Fibroblast of skin of abdomen (primary cell): ENCODE data around the gene CTXND2.
"Not testable (repeated sequence)": the region's sequence is repeated elsewhere in the genome, so short reads cannot be mapped to it uniquely, and the experiment has no call there.

Experiments used
- DNase-seq: peaks from one replicate; pipeline ENCODE4 v3.0.0-alpha.2; 2013

The CTXND2 gene

DNA sequence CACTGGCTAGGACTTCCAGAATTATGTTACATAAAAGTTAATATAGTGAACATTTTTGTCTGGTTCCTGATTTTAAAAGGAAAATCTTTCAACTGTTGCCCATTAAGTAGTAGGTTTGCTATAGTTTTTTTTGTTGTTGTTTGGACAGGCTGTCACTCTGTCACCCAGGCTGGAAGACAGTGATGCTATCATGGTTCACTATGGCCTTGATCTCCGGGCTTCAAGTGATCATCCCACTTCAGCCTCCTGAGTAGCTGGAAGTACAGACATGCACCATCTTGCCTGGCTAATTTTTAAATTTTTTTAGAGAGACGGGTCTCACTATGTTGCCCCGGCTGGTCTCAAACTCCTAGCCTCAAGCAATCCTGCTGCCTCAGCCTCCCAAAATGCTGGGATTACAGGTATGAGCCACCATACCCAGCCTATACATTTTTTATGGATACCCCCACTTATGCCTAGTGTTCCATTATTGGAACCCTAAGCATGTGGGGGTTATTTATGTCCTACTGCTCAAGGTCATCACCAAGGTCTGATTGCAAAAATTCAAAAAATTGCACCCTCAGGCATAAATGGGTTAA lies 6.5 kb downstream of the CTXND2 start:
- DNase-seq: no peak

DNA sequence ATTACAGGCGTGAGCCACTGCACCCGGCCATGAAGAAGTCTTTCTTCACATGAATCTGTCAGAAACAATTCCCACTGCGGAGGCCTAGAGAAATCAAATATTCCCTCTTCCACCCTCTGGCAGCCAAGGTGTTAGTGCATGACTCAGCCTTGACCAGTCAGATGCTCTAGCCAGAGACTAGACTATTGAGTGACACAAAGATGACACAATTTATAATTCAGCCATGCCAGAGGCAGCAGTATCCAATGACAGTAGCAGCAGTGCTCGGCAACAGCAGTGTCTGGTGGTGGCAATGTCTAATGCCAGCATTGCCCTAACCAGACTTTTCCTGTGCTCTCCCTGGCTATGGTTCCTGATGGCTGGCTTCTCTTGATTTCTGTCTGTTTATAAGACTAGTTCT lies 8.7 kb downstream of the CTXND2 start:
- DNase-seq: peak; percentile 16

DNA sequence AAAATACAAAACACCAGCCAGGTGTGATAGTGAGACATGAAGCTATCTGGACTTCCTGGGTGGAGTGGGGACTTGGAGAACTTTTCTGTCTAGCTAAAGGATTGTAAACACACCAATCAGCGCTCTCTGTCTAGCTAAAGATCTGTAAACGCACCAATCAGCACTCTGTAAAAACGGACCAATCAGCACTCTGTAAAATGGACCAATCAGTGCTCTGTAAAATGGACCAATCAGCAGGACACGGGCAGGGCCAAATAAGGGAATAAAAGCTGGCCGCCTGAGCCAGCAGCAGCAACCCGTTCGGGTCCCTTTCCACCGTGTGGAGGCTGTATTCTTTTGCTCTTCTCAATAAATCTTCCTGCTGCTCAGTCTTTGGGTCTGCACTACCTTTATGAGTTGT lies 12.9 kb downstream of the CTXND2 start:
- not testable (repeated sequence) for DNase-seq

DNA sequence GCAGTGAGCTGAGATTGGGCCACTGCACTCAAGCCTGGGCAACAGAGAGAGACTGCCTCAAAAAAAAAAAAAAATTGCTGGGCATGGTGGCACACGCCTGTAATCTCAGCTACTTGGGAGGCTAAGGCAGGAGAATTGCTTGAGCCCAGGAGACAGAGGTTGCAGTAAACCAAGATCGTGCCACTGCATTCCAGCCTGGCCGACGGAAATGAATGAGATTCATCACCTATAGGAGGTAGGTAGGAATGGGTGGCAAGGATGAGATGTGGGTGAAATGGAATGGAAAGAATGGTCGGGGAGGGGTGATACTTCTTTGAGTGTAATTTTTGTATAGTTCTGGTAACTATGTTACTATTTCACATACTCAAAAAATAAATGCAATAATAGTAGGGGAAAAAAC lies 15.4 kb downstream of the CTXND2 start:
- DNase-seq: no peak

DNA sequence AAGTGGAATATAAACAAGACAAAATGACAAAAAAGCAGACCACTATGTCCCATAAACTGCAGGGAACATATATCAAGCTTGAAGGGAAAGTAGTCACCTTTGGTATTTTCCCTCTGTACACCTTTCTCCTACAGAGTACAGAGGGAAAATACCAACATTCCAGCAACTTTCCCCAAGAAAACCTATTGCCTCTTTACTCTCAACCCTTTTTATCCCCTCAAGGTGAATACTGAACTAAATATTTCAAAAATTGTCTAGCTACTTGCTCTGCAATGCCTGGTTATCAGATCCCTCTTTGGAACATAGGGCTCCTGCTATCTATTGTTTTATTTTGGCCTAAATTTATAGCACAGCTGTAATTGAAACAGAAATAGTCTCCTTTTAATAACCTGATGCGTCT lies 15.8 kb downstream of the CTXND2 start:
- DNase-seq: no peak

DNA sequence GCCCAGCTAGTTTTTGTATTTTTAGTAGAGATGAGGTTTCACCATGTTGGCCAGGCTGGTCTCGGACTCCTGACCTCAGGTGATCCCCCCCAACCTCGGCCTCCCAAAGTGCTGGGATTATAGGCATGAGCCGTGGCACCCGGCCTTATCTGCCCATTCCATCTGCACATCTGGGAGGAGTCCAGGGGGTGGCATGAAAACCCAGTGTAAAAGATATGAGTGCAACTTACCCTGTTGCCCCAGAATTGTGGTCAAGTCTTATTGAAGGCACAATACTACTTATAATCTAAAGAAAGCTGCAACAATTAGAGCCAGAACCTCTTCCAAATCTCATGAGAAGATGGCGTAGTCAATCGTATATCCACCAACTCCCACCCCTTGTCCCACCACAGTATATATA lies 18.4 kb downstream of the CTXND2 start:
- DNase-seq: no peak

DNA sequence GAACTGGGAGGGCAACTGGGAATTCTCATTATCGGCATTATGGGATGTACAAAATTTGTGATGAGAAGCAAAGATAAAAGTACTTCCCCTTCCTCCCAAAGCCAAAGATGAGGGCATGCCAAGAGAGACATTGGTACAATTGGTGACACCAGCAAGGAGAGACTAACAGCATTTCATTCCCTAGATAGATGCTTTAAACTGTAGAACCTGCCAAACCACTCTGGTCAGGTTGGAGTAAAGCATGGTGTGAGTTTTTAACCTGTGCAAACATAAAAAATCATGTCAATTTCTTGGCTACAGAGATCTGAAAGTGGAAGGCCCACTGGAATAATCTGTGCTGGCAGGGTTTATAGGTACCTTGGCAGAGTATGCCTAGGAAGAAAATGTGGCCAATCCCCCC lies 19.4 kb downstream of the CTXND2 start:
- DNase-seq: no peak

DNA sequence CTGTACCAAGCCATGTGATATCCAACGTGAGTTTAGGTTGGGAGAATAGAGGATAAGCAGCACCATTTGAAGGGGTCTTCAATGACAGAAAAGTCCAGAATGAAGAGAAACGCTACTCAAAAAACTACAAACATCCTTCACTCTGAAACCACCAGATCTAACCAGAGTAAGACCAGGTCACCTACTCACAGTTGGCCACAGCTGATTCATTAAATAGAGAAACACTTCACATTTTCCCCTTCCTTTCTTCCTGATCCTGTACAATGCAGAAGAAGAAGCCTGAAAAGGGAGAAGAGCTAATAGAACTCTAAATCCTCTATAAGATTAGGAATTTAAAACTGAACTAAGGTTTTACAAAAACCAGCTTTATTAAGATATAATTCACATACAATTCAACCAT lies 19.9 kb downstream of the CTXND2 start:
- no peak for DNase-seq

DNA sequence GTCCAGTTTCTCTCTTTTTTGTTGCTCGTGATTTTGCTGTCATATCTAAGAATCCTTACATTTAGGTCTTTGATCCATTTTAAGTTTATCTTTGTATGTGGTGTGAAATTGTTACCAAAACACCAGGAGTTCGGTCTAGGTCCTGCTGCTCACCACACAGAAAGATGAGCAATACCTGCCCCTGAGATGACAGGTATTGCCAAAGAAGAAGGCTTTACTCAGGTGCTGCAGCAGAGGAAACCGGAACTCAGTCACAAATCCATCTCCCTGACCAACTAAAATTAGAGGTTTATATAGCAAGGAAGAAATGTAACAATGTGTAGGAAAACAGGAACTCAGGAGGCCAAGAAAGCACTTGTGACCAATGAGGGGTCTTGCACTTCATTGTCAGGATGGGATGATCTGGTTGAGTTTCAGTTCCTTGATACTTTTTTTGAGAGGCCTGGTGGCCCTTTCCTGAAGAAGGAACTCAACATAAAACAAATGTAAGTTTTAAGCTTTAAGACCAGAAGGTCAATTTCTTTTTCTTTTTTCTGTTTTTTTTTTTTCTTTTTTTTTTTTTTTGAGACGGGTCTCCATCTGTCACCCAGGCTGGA lies 22.7 kb downstream of the CTXND2 start:
- DNase-seq: no peak

DNA sequence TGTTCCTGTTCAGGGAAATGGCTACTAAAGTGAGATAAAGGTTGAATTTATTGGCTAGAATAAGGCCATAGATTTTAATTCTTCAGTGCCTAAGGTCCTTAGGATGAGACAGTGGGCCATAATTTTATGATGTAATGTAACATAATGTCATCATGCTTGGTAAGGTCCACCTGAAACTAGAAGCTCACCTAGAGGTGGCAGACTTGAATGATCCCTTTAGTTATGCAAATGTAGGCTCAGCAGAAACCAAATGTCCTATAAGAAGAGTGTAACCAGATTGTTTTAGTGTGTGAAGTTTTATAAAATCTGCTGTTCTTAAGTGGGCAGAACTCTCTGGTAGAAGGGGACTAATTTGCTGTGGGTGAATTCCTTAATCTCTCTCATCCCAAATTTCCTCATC lies 25.7 kb downstream of the CTXND2 start:
- DNase-seq: no peak

DNA sequence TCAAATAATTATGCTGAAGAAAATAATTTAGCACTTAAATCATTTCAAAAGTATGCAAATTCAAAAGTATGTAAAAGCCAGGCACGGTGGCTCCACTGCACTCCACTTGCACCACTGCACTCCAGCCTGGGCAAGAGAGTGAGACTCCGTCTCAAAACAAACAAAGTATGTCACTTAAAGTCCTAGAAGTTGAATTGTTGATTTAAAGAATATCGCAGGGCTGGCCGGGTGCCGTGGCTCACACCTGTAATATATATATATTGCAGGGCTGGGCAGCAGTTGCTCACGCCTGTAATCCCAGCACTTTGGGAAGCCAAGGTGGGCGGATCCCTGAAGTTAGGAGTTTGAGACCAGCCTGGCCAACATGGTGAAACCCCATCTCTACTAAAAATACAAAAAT lies 30.5 kb downstream of the CTXND2 start:
- DNase-seq: no peak

DNA sequence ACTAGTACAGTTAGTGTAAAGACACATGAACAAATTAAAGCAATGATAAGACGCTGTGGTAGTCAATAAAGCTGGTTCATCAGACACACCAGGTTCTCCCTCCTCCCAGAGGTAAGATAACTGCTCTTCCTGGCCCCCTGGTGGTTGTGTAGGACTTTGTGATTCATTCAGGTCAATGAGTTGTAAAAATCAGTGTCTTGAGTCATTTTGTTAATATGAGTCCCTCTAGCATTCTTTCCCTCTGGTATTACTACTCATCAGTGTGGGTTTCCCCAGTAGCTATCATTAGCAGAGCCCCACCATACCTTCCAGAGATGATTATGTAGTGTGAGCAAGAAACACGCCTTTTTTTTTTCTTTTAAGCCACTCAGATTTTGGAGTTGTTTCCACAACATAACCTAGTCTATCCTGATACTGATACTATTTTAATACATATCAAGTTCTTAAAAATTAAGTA lies 35.6 kb downstream of the CTXND2 start:
- DNase-seq: peak; percentile 92

DNA sequence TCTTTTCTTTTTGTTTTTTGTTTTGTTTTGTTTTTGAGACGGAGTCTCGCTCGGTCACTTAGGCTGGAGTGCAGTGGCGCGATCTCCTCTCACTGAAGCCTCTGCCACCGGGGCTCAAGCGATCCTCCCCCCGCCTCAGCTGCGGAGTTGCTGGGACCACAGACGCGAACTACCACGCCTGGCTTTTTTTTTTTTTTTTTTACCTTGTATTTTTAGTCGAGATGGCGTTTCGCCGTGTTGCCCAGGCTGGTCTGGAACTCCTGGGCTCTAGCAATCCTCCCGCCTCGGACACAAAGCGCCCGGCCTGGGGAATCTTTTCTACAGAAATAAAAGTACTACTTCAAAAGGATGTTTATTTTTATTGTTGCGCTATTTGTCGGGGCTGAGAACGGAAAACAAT lies 38.1 kb downstream of the CTXND2 start:
- no peak for DNase-seq

DNA sequence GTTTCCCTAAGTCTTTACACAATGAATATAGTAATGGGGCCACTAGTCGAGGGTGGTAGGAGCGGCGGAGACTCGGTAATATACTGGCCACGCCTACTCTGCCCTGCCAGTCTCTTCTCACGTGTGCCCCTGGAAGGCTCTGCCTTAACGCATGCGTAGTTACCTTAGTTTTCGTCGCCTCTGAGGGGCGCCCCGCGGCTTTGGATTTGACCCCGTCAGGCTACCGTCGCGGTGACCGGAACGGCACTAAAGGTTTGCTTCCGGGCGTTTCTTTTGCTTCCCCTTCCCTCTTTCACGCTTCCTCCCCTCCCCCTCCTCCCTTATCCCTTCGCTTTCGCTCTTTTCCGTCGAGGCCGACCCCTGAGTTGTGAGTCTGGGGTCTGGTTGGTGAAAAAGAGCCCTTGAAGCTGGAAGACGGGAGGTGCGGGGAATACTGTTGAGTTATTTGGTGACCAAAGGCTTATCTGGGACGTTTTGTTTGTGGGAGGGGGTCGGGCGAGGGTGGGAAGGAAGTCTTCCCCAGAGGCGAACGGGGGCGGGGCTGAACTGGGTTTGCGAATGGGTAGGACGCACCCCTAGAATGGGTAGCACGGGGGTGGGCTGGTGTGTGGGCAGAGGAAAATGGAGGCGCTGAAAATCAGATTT lies 39.3 kb downstream of the CTXND2 start, which contains the start of gene SETDB1:
SETDB1 (plus strand) TSS at position 267 of the 645 bp plus-strand sequence. CDS start 1,352 bp downstream, outside the sequence.
- DNase-seq: peak; percentile 97

DNA sequence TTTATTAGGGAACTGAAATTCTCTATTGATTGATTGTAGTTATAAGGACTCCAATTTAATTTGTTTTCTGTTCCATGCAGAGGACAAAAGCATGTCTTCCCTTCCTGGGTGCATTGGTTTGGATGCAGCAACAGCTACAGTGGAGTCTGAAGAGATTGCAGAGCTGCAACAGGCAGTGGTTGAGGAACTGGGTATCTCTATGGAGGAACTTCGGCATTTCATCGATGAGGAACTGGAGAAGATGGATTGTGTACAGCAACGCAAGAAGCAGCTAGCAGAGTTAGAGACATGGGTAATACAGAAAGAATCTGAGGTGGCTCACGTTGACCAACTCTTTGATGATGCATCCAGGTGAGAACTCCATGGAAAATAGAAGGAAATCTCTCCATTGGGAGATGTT lies 40.7 kb downstream of the CTXND2 start:
- no peak for DNase-seq

DNA sequence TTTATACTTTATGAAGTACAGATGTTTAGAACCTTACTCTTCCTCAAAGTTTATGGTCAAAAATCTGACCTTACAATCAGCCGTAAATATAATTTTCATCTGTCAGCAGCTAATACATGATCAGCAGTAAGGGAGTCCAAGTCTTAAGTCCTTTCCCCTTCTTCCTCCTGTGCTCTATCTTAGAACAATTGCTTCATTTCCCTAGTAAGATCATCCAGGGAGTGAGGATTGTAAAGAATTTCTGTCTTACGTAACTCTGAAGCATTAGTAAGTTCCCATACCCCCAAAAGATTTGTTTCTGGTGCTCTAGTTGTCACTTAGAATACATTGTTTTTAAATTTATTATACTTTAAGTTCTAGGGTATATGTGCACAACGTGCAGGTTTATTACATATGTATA lies 41.4 kb downstream of the CTXND2 start:
- peak; percentile 20 for DNase-seq

DNA sequence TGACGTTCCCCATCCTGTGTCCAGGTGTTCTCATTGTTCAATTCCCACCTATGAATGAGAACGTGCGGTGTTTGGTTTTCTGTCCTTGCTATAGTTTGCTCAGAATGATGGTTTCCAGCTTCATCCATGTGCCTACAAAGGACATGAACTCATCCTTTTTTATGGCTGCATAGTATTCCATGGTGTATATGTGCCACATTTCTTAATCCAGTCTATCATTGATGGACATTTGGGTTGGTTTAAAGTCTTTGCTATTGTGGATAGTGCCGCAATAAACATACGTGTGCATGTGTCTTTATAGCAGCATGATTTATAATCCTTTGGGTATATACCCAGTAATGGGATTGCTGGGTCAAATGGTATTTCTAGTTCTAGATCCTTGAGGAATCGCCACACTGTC lies 41.8 kb downstream of the CTXND2 start:
- not testable (repeated sequence) for DNase-seq

DNA sequence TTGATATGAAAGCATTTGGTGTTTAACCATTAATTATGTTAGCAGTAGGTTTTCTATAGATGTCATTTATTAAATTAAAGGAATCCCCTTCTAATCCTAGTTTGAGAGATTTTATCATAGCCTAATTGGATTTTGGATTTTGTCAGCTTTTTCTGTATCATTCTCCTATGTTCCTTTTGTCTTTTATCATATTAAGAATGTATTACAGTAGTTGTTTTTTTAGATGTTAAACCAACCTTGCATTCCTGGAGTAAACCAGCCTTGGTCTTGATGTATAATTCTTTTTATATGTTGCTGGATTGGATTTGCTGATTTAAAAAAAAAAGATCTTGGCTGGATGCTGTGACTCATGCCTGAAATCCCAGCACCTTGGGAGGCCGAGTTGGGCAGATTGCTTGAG lies 44.8 kb downstream of the CTXND2 start:
- no peak for DNase-seq

DNA sequence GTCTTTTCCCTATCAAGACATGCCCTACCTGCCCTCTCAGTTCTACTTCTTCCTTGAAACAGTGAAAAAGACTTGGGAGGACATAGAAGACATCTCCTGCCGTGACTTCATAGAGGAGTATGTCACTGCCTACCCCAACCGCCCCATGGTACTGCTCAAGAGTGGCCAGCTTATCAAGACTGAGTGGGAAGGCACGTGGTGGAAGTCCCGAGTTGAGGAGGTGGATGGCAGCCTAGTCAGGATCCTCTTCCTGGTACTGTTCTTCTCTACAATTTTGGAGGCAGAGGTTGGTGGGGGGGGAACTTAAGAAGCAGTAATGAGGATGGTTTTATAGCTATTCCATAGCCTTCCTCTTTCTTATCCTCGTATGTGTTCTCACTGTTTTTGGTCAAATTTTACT lies 57.9 kb downstream of the CTXND2 start:
- DNase-seq: no peak

DNA sequence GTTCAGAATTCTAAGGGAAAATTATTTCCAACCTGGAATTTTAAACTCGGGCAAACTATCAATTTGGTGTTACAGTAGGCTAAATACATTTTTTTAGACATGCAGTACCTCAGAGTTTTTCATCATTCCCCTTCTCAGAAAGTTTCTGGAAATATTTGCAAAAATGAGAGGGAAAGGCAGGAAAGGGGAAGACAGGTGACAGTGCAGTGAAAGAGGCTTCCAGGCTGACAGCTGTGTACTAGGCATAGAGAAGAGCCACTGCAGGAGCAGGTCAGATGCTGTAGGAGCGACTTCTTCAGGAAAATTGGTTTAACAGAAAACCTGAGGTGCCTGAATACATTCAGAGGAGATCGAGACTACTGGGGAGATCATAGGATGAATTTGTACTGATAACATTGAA lies 67.8 kb downstream of the CTXND2 start:
- DNase-seq: no peak

DNA sequence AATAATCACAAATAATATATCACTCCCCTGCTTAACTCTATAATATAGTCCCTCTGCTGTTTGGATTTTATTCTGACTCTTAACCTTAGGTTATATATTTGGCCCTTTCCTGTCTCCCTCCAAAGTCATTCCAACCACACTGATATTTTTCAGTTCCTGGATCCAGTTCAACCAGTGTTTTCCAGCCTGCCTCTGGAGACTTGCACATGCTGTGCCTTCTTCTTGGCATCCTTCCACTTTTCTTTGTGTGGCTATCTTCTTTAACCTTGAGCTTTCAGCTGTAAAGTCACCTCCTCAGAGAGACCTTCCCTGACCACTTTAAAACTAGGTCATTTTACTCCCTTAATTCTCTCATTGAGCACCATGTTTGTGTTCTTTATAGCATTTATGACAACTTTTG lies 68.3 kb downstream of the CTXND2 start:
- DNase-seq: no peak

DNA sequence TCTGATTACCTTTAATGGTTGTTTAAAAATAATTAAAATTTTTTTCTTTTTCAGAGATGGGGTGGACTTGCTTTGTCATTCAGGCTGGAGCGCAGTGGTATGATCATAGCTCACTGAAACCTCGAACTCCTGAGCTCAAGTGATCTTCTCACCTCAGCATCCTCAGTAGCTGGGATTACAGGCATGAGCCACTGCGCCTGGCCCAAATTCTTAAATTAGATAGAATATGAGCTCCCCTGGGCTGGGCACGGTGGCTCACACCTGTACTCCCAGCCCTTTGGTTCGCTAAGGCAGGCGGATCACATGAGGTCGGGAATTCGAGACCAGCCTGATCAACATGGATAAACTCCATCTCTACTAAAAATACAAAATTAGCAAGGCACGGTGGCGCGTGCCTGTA lies 70.7 kb downstream of the CTXND2 start:
- no peak for DNase-seq

DNA sequence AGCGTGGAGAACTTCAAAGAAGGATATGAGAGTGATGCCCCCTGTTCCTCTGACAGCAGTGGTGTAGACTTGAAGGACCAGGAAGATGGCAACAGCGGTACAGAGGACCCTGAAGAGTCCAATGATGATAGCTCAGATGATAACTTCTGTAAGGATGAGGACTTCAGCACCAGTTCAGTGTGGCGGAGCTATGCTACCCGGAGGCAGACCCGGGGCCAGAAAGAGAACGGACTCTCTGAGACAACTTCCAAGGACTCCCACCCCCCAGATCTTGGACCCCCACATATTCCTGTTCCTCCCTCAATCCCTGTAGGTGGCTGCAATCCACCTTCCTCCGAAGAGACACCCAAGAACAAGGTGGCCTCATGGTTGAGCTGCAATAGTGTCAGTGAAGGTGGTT lies 73.7 kb downstream of the CTXND2 start:
- DNase-seq: no peak

DNA sequence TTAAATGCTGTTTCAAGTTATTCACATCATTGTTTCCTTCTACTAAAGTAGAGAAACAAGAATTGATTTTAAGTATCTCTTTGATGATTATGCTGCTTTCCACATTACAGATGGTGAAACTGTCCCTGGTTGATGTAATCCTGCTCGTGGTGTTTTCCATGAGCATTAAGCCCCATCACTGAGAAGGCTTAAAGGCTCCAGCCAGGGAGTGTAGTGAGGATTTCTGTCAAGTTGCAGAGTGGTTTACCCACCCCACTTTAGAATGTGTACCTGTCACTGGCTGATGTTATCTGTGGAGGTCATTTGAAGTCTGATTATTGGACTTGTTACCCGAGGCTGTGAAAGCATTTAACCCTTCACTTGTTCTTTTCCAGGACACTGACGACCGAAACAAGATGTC lies 74.8 kb downstream of the CTXND2 start:
- DNase-seq: no peak
